ENCODE measurements around the gene C12orf50.

Gene C12orf50

GRCh38 chr12:87935216-87935615 is 94.0 kb downstream of the C12orf50 start:
- Histone ChIP-seq H3K36me3 (ENCODE audit: control insufficient read depth, low read length) (no peaks in the 10 kb centered on the region), H3K27ac (ENCODE audit: low read depth, low read length) (no peak overlapping the region), H3K9me2 (replicated peaks; ENCODE audit: control insufficient read depth, low read length) (no peaks in the 10 kb centered on the region), H3K9me3 (ENCODE audit: control insufficient read depth, insufficient read depth, low read length) (no peaks in the 10 kb centered on the region), H3K27me3 (ENCODE audit: control insufficient read depth, low read length) (no peaks in the 10 kb centered on the region), H3F3A (ENCODE audit: control insufficient read depth, insufficient read depth) (no peaks in the 10 kb centered on the region), H3K4me3 (ENCODE audit: low read length) (no peak overlapping the region), H4K20me1 (ENCODE audit: control insufficient read depth, insufficient read depth, low read depth, low read length) (no peaks in the 10 kb centered on the region), H3K4me2 (ENCODE audit: low read length) (no peak overlapping the region), H3K4me1 (ENCODE audit: control insufficient read depth, low read length) (no peaks in the 10 kb centered on the region), H3K79me2 (ENCODE audit: control insufficient read depth, low read length) (no peaks in the 10 kb centered on the region)
- TF ChIP-seq EZH2phosphoT487 (IDR thresholded peaks at IDR 0.05; ENCODE audit: borderline replicate concordance, low read length) (no peak), CTCF (IDR thresholded peaks at IDR 0.05; ENCODE audit: low read depth, low read length, poor library complexity, severe bottlenecking) (no peak)

GRCh38 chr12:87933991-87934390 is 95.2 kb downstream of the C12orf50 start:
- H3K4me3 ChIP-seq (ENCODE audit: low read length), result no peak overlapping the region
- no peak overlapping the region for H3K27ac ChIP-seq (ENCODE audit: low read depth, low read length)
- H3K4me1 ChIP-seq (ENCODE audit: control insufficient read depth, low read length), result no peaks in the 10 kb centered on the region
- no peaks in the 10 kb centered on the region for H3K36me3 ChIP-seq (ENCODE audit: control insufficient read depth, low read length)
- no peak overlapping the region for H3K4me2 ChIP-seq (ENCODE audit: low read length)
- TF ChIP-seq EZH2phosphoT487 (IDR thresholded peaks at IDR 0.05; ENCODE audit: borderline replicate concordance, low read length) (no peak), CTCF (IDR thresholded peaks at IDR 0.05; ENCODE audit: low read depth, low read length, poor library complexity, severe bottlenecking) (no peak)
- H4K20me1 ChIP-seq (ENCODE audit: control insufficient read depth, insufficient read depth, low read depth, low read length), result no peaks in the 10 kb centered on the region
- H3K9me3 ChIP-seq (ENCODE audit: control insufficient read depth, insufficient read depth, low read length), result no peaks in the 10 kb centered on the region
- no peaks in the 10 kb centered on the region for H3F3A ChIP-seq (ENCODE audit: control insufficient read depth, insufficient read depth)
- no peaks in the 10 kb centered on the region for H3K27me3 ChIP-seq (ENCODE audit: control insufficient read depth, low read length)
- H3K9me2 ChIP-seq (replicated peaks; ENCODE audit: control insufficient read depth, low read length), result no peaks in the 10 kb centered on the region
- no peaks in the 10 kb centered on the region for H3K79me2 ChIP-seq (ENCODE audit: control insufficient read depth, low read length)

DNA sequence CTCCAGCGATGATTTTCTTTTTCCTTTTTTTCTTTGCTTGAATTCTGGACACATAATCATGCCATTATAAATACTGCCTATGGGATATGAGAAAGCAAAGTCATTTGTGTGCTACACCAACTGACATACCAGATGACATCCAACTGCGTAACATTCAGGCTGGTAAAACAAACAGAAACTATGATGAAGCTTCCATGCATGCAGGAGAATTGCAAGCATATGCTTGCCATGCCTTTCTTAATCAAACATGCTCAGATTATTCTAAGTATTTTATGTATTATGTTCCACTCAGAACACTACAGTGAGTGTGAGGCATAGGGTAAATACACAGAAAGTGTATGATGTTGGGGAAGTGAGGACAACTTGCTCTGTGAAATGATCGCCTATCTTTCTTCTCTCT is 97.4 kb downstream of the C12orf50 start:
- H3F3A ChIP-seq (ENCODE audit: control insufficient read depth, insufficient read depth), result no peaks in the 10 kb centered on the region
- no peaks in the 10 kb centered on the region for H3K36me3 ChIP-seq (ENCODE audit: control insufficient read depth, low read length)
- no peaks in the 10 kb centered on the region for H3K9me3 ChIP-seq (ENCODE audit: control insufficient read depth, insufficient read depth, low read length)
- no peaks in the 10 kb centered on the region for H3K79me2 ChIP-seq (ENCODE audit: control insufficient read depth, low read length)
- TF ChIP-seq CTCF (IDR thresholded peaks at IDR 0.05; ENCODE audit: low read depth, low read length, poor library complexity, severe bottlenecking) (no peak), EZH2phosphoT487 (IDR thresholded peaks at IDR 0.05; ENCODE audit: borderline replicate concordance, low read length) (no peak)
- H3K4me1 ChIP-seq (ENCODE audit: control insufficient read depth, low read length), result no peaks in the 10 kb centered on the region
- no peak overlapping the region for H3K4me3 ChIP-seq (ENCODE audit: low read length)
- no peaks in the 10 kb centered on the region for H4K20me1 ChIP-seq (ENCODE audit: control insufficient read depth, insufficient read depth, low read depth, low read length)
- H3K27ac ChIP-seq (ENCODE audit: low read depth, low read length), result no peak overlapping the region
- no peaks in the 10 kb centered on the region for H3K27me3 ChIP-seq (ENCODE audit: control insufficient read depth, low read length)
- H3K4me2 ChIP-seq (ENCODE audit: low read length), result no peak overlapping the region
- no peaks in the 10 kb centered on the region for H3K9me2 ChIP-seq (replicated peaks; ENCODE audit: control insufficient read depth, low read length)

DNA sequence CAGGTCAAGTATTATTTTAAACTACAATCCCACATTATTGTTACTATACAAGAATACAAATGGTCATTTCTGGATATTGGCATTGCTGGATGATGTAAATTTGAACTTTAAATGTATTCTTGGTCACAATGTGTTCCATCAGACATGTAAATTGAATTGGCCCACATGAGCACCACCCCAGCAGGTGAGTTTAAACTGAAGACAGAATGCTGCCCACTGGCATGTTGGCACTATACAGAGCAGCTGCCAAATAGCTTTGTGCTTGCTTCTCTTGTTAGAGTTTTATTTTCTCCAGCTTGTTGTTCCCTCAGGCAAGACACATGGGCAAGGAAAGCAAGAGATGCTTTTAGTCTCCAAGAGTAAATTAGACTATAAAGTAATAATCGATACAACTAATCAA is 98.6 kb downstream of the C12orf50 start:
- TF ChIP-seq EZH2phosphoT487 (IDR thresholded peaks at IDR 0.05; ENCODE audit: borderline replicate concordance, low read length) (no peak), CTCF (IDR thresholded peaks at IDR 0.05; ENCODE audit: low read depth, low read length, poor library complexity, severe bottlenecking) (no peak)
- H3K4me2 ChIP-seq (ENCODE audit: low read length), result no peak overlapping the region

More for the DNA sequence above, 98.6 kb downstream of the C12orf50 start:
- Histone ChIP-seq H3K27ac (ENCODE audit: low read depth, low read length) (no peak overlapping the region), H3K4me1 (ENCODE audit: control insufficient read depth, low read length) (no peaks in the 10 kb centered on the region), H3K4me3 (ENCODE audit: low read length) (no peak overlapping the region), H3F3A (ENCODE audit: control insufficient read depth, insufficient read depth) (no peaks in the 10 kb centered on the region), H4K20me1 (ENCODE audit: control insufficient read depth, insufficient read depth, low read depth, low read length) (no peaks in the 10 kb centered on the region), H3K79me2 (ENCODE audit: control insufficient read depth, low read length) (no peaks in the 10 kb centered on the region), H3K36me3 (ENCODE audit: control insufficient read depth, low read length) (no peaks in the 10 kb centered on the region), H3K9me3 (ENCODE audit: control insufficient read depth, insufficient read depth, low read length) (no peaks in the 10 kb centered on the region), H3K27me3 (ENCODE audit: control insufficient read depth, low read length) (no peaks in the 10 kb centered on the region), H3K9me2 (replicated peaks; ENCODE audit: control insufficient read depth, low read length) (no peaks in the 10 kb centered on the region)
